ENCODE data around the gene TMEM132A. TPM values are rescaled to one million over a fixed set of nuclear protein-coding genes. Genes with fewer than 3 reads are reported as not detected.

Gene TMEM132A
- total RNA-seq, 4 donors from 2014 or later, result 1.8 to 7.0 (median 3.5) TPM

DNA sequence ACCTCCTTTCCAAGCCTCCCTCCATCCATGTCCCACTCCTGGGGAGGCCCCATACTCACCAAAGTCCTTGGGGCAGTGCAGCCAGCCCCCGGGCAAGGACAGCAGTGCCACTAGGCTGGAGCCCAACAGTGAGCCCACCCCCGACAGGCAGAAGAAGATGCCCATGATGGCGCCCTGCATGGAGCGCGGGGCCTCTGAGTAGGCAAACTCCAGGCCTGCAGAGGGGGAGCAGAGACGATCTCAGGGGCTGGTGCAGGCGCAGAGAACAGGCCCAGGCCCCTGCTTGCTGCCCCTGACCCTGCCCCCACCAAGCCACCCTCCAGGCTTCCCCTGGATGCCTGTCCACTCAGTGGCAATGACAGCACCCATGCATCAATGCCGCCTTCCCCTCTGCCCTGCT, 13.6 kb downstream of the TMEM132A start:
- Histone ChIP-seq H3K9me3 (no peaks in the 10 kb centered on the region), H3K4me3 (no peak overlapping the region), H3K4me1 (peaks cover 0 to 4% (median 0%) of the 10 kb centered on the region in 4 donors), H3K27me3 (no peaks in the 10 kb centered on the region), H3K27ac (no peak overlapping the region), H3K36me3 (no peaks in the 10 kb centered on the region)
- in situ Hi-C loops (cut with MboI; ENCODE audit: low pct_ligation_motif_present in 1 of 4, low pct_unique_long_range_greater_than_20kb in 1 of 4, low sequenced_read_pairs in 3 of 4) (no loop called here), intact Hi-C loops (cut with DNase I; ENCODE audit: low total_unique reads) (no loop called here)
- 82 to 95% methylated on average over 2 to 8 of the region's 8 CpGs for WGBS, 2 donors (ENCODE audit: low coverage in 1 of 2)
- DNase-seq, result no peak
- no peak for TF ChIP-seq POLR2AphosphoS5 (IDR thresholded peaks at IDR 0.05)
- no peak for TF ChIP-seq CTCF (IDR thresholded peaks at IDR 0.05)
- no peak for TF ChIP-seq POLR2A (IDR thresholded peaks at IDR 0.05)
- TF ChIP-seq EP300 (IDR thresholded peaks at IDR 0.05; ENCODE audit: low read depth), result no peak

GRCh38 chr11:60938500-60938899, 14.2 kb downstream of the TMEM132A start:
- Histone ChIP-seq H3K4me3 (no peak overlapping the region), H3K36me3 (no peaks in the 10 kb centered on the region), H3K9me3 (no peaks in the 10 kb centered on the region), H3K27ac (no peak overlapping the region), H3K27me3 (no peaks in the 10 kb centered on the region), H3K4me1 (peaks cover 0 to 10% (median 3%) of the 10 kb centered on the region in 4 donors)
- DNase-seq, result no peak
- intact Hi-C loops (cut with DNase I; ENCODE audit: low total_unique reads) (no loop called here), in situ Hi-C loops (cut with MboI; ENCODE audit: low pct_ligation_motif_present in 1 of 4, low pct_unique_long_range_greater_than_20kb in 1 of 4, low sequenced_read_pairs in 3 of 4) (no loop called here)
- no peak for TF ChIP-seq EP300 (IDR thresholded peaks at IDR 0.05; ENCODE audit: low read depth)
- 94 to 95% methylated on average over 5 to 9 of the region's 9 CpGs for WGBS, 2 donors (ENCODE audit: low coverage in 1 of 2)

DNA sequence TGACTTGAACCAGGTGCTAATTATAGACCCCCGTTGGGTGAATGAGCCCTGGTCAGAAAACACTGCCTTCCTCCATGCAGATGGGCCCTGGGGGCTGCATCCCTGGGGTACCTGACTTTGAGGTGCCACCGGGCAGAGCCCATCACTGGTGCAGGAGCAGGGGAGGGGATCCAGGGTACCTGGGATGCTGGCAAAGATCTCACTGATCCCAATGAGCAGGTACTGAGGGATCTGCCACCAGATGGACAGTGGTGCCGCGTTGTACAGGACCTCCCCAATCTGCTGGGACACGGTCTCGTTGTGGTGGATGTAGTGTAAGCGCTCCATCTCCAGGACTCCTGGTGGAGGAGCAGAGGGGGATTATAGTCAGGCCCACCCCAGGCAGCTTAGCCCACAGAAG, 15.0 kb downstream of the TMEM132A start:
- H3K36me3 ChIP-seq, result no peaks in the 10 kb centered on the region
- no peak overlapping the region for H3K27ac ChIP-seq
- H3K4me3 ChIP-seq, result no peak overlapping the region
- WGBS, 2 donors (ENCODE audit: low coverage in 1 of 2), result 92% methylated on average over 7 of the region's 7 CpGs; no CpG with 5 or more reads in 1 of the 2 donors
- TF ChIP-seq POLR2A (IDR thresholded peaks at IDR 0.05), result no peak
- TF ChIP-seq POLR2AphosphoS5 (IDR thresholded peaks at IDR 0.05), result no peak
- no peak for TF ChIP-seq CTCF (IDR thresholded peaks at IDR 0.05)
- no peak for TF ChIP-seq EP300 (IDR thresholded peaks at IDR 0.05; ENCODE audit: low read depth)
- no peak for DNase-seq
- peaks cover 0 to 10% (median 3%) of the 10 kb centered on the region in 4 donors for H3K4me1 ChIP-seq
- in situ Hi-C loops (cut with MboI; ENCODE audit: low pct_ligation_motif_present in 1 of 4, low pct_unique_long_range_greater_than_20kb in 1 of 4, low sequenced_read_pairs in 3 of 4) (no loop called here), intact Hi-C loops (cut with DNase I; ENCODE audit: low total_unique reads) (no loop called here)
- H3K27me3 ChIP-seq, result no peaks in the 10 kb centered on the region
- H3K9me3 ChIP-seq, result no peaks in the 10 kb centered on the region

DNA sequence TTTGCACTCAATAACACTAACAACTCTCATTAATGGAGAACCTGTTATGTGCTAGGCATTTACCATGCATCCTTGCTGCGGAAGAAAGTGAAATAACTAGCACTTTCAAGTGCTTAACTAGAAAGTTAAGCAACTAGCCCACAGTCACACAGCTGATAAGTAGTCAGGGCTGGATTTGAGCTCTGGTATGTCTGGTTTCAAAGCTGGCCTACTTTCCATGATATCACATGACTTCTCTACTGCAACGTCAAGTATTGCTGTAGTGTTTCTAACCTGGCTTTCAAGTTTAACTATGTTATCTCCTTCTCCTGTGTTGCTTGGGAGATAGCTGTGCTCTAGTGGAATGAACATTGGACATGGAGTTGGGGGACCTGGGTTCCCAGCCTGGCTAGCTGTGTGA, 15.6 kb downstream of the TMEM132A start:
- TF ChIP-seq POLR2AphosphoS5 (IDR thresholded peaks at IDR 0.05) (no peak), EP300 (IDR thresholded peaks at IDR 0.05; ENCODE audit: low read depth) (no peak), CTCF (IDR thresholded peaks at IDR 0.05) (no peak), POLR2A (IDR thresholded peaks at IDR 0.05) (no peak)
- H3K36me3 ChIP-seq, result no peaks in the 10 kb centered on the region
- WGBS, 2 donors (ENCODE audit: low coverage in 1 of 2), result 60 to 86% methylated on average over 1 to 2 of the region's 2 CpGs
- no peaks in the 10 kb centered on the region for H3K27me3 ChIP-seq
- DNase-seq, result no peak
- H3K4me1 ChIP-seq, result peaks cover 0 to 10% (median 3%) of the 10 kb centered on the region in 4 donors
- H3K4me3 ChIP-seq, result no peak overlapping the region
- in situ Hi-C loops (cut with MboI; ENCODE audit: low pct_ligation_motif_present in 1 of 4, low pct_unique_long_range_greater_than_20kb in 1 of 4, low sequenced_read_pairs in 3 of 4), result no loop called here
- no peaks in the 10 kb centered on the region for H3K9me3 ChIP-seq
- intact Hi-C loops (cut with DNase I; ENCODE audit: low total_unique reads), result no loop called here
- H3K27ac ChIP-seq, result no peak overlapping the region

Measured in transverse colon (tissue), 4 donors.